GM19438 (cell line): Measurements from ENCODE around the gene LATS1.
A peak's percentile ranks its signal among the peaks of the same experiment; 100 is the strongest.
"Not testable (repeated sequence)": the region's sequence is repeated elsewhere in the genome, so short reads cannot be mapped to it uniquely, and the experiment has no call there.

Experiments used
- ATAC-seq: cut with Tn5 transposase; IDR thresholded peaks from one replicate; pipeline ENCODE4 v1.9.1; 2021; ENCODE audit warnings: low read depth; ENCODE audit not compliant: unreplicated experiment

LATS1 gene

DNA sequence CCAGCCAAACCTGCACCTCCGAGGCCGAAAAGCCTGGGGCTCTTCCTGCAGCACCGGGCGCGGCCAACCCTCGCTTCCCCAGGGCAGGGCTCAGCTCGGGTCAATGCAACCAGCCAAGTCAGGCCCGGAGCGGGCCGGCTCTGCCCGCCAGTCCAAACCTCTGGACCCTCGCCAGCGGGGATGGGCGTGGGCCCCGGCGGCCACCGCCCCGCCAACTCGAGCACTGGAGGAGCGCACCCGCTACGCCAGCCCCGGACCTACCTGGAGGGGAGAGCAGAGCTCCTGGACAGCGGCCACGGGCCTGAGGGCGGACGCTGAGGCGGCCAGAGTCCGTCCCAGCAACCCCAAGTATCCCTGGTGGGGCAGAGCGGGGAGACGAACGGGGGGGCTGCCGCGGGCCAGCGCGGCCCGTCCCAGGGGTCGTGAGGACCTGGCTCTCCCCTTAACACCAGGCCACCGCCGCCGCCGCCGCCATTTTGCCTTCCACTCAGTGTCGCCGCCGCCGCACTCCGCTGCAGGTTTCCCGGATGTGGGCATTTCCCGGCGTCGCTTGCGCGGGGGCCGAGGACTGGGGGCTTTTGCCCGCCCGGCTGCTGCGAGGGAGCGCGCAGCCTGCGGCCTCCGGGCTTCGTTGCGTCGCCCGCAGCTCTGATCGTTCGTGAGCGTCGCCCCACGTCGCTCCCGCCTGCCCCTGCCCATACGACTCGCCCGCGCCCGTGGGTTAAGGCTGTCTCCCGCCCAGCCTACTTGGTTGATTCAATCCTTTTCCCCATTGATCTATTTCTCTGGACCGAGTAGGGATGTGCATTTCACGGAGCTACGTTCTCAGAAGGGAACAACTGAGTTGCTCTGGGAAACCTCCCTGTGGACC lies at the start of gene LATS1:
TSS of gene LATS1 (minus strand) at position 514 of the 871 bp plus-strand sequence. CDS start 15,975 bp downstream, outside the sequence.
- peak; percentile 83 for ATAC-seq

DNA sequence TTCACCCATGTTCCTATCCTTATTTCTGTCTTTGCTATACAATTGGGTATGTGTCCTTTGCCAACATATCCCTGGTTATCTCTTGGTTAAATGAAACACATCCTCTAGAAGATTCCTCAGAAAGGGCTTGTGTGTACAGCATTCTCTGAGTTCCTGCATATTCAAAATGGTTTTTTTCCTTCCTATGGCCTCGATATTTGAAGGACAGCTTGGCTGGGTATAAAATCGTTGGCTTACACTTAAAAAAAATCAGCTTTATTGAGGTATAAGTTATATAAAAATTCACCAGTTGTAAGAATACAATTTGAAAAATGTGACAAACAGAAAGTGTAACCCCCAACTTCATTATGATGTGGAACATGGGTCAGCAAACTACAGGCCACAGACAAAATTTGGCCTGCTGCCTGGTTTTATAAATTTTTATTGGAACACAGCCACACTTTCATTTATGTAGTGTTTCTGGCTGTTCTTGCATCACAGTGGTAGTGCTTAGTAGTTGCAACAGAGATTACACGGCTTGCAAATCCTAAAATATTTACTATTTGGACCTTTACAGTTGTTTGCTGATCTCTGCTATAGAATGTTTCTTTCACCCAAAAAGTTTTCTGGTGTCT lies 48.4 kb upstream of the LATS1 start:
- no peak for ATAC-seq

DNA sequence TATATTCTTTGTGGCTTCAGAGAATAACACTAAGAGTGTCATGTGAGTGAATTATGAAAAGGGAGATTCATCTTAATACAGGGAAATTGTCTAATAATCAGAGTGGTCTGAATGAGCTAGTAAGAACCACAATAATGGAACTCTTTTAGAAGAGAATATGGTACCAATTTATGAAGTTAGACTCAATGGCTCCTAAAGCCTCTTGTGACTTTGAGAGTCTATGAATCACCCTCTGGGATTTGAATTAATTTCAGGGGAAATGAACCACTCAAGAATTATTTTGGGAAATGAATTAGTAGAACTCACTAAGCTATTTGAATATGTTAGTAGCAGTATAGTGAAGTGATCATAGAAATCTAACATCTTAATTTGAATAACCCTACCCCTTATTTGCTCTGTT lies 46.0 kb upstream of the LATS1 start:
- no peak for ATAC-seq

DNA sequence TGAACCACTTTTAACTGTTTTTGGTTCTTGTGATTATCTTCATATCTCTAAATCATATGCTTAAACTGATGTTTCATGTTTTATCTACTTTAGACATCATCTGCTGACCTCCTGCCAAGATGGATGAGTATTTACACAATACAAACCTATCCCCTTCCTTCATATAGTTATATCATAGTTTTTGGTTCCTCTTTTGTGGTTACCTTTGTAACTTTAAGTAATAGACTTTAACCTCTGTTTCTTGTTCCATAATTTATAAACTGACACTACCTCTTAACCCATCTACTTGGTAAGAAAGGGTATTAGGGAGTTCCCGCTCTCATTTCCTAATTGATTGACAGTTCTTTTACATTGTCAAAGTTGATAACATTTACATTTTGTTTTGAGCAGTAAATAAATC lies 43.5 kb upstream of the LATS1 start:
- ATAC-seq: peak; percentile 92

DNA sequence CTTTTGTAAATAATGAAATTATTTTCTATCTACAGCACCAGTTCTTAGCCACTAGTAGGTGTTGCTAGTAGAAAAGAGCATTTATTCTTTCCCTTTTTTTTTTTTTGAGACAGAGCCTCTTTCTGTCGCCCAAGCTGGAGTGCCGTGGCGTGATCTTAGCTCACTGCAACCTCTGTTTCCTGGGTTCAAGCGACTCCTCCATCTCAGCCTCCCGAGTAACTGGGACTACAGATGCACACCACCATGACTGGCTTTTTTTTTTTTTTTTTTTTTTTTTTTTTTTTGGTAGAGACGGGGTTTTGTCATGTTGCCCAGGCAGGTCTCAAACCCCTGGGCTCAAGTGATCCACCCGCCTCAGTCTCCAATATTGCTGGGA lies 38.3 kb upstream of the LATS1 start:
- no peak for ATAC-seq

DNA sequence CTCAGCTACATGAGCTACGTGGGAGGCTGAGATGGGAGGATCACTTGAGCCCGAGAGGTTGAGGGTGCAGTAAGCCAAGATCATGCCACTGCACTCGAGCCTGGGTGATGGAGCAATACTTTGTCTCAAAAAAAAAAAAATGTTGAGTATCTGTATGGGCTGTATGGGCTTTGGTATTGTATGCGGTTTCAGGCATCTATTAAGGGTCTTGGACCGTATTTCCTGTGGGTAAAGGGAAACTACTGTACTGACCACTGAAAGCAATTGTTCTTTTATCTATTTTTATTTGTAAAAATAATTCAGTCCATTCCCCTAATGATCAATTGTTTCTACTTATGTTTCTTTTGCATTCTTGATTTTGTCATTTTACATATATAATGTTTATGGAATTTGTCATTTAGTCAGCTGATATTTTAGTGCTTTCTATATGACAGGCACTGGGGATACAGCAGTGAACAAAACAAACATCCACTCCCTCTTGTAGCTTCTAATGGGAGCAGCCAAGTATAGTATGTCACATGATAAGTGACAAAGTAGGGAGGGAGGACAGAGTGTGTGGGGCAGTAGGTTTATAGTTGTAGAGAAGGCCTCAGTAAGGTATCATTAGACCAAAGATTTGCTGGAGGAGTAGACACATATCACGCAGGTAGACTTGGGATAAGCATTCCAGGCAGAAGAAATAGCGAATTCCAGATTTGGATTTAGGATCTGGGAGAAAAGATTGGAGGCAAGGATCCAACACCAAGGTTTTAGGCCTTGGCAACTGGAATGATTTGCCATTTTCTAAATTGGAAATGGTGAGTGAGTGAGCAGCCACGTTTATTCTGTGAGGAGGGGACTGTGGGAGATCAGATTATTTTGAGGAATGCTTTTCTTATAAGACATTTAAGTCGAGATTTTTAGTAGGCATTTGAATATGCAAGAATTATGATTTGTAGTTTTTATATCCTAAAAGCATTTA lies 37.7 kb upstream of the LATS1 start:
- ATAC-seq: peak; percentile 91

DNA sequence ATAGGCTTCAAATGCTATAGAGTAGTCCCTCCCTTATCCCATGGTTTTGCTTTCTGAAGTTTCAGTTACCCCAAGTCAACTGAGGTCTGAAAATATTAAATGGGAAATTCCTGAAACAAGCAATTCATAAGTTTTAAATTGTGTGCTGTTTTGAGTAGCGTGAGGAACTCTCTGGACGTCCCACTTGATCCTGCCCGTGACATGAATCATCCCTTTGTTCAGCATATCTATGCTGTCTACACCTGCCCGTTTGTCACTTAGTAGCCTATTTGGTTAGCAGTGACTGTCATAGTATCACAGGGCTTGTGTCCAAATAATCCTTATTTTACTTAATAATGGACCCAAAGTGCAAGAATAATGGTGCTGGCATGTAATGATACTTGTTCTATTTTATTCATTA lies 36.6 kb upstream of the LATS1 start:
- ATAC-seq: no peak

DNA sequence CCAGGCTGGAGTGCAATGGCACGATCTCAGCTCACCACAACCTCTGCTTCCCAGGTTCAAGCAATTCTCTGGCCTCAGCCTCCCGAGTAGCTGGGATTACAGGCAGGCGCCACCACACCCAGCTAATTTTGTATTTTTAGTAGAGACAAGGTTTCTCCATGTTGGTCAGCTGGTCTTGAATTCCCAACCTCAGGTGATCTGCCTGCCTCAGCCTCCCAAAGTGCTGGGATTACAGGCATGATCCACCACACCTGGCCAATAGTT lies 35.4 kb upstream of the LATS1 start:
- not testable (repeated sequence) for ATAC-seq

DNA sequence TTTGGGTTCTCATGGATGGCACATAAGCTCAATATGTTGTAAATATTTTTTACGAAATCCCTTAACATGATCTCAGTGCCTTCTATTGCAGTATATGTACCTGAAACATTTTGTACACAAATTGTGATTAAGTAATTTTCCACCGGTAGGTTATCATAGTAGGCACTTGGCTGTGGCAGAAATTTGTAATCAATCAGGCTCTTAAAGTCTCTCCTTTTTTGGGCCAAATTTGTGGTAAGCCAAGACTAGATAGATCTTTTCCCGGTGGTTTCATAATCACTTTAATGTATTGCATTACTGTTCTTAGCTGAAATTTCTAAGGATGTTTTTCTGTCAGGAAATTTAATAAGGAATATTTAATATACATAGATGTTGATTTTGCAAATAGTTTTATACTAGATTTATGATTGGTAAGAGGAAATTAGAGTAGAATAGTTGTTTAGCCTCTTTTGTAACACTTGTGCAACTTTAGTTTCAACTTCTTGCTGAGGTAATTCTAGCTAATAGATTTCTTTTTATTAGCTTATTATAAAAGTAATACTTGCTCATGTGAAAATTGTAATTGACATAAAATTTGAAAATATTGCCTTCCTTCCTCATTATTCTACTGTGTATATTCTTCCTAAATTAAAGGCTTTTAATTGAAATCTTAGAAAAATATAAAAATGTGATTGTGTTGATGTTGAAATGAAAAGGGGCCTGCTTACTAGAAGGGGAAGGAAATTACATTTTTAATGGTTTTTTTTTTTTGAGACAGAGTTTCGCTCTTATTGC lies 34.9 kb upstream of the LATS1 start:
- no peak for ATAC-seq

GRCh38 chr6:149751920-149752319 lies 34.0 kb upstream of the LATS1 start:
- not testable (repeated sequence) for ATAC-seq

DNA sequence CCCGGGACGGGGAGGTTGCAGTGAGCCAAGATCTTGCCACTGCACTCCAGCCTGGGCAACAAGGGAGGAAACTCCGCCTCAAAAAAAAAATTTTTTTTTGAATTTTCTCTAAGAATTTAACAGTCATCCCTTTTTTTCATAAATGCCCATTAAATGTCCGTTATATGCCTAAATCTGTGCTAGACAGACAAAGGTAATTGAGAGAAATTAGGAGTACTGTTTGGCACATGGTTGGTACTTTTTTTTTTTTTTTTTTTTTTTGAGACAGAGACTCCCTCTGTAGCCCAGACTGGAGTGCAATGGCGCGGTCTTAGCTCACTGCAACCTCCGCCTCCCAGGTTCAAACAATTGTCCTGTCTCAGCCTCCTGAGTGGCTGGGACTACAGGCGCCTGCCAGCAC lies 33.3 kb upstream of the LATS1 start:
- ATAC-seq: no peak

GRCh38 chr6:149750136-149750609 lies 32.3 kb upstream of the LATS1 start:
- ATAC-seq: peak; percentile 23

- peak; percentile 81 for ATAC-seq
Observed at GRCh38 chr6:149749594-149750135, 31.8 kb upstream of the LATS1 start, which contains the start of gene PCMT1. TSS of gene PCMT1 (plus strand) at chr6:149749741. CDS start at chr6:149749902, 161 bp downstream.

DNA sequence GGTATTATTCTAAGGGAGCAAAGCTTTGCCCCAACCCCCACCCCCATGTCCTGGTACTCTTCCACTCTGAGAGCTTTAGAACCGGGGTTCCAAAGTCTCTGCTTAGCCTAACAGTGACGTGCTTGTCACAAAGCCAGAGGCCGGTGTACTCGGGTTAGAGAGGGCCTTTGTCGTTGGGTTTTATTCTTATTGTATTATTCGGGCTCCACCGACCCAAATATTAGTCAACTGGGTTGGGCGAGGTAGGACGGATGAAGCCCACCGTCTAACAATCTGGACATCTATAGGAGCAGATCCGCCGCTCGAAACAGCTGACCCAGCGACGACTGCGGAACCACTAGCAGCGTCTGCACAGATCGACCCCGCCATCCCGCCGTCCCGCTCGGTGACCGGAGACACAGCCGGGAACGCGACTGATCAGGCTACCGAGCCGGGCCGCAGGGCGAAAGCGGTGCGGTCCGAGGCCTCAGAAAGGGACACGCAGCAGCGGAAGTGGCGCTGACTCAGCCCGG lies 31.2 kb upstream of the LATS1 start:
- ATAC-seq: not testable (repeated sequence)

GRCh38 chr6:149746147-149746946 lies 28.4 kb upstream of the LATS1 start, which contains the start of gene NUP43:
TSS of gene NUP43 (minus strand) at chr6:149746529. CDS start at chr6:149746495, 34 bp downstream.
- ATAC-seq: peak; percentile 52

GRCh38 chr6:149745252-149745651 lies 27.4 kb upstream of the LATS1 start:
- ATAC-seq: not testable (repeated sequence)

DNA sequence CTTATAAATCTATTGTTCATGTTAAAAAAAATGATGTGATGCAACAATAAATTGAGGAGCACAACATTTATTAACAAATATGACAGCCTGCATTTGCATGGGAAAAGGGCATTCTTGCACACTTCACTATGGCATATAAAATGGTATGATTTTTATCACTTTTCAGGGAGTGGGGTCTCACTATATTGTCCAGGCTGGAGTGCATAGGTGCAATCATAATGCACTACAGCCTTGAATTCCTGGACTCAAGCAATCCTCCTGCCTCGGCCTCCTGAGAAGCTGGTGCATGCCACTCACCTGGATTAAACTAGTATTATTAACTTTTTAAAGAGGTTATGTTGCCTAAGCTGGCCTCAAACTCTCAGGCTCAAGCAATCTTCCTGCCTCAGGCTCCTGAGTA lies 17.0 kb upstream of the LATS1 start:
- ATAC-seq: no peak

- ATAC-seq: no peak
Observed at GRCh38 chr6:149733089-149733720, 15.3 kb upstream of the LATS1 start.
